MM.1S (cell line): Measurements from ENCODE around the gene SSU72.

Experiments used
- DNase-seq: peaks from one replicate; pipeline ENCODE4 v3.0.0-alpha.2; 2015
- H2AFZ ChIP-seq: fragments of 300-600 bp; sonication (generic); 2 replicates; pipeline ENCODE4 v1.6.0; 2016; ENCODE audit warnings: antibody characterized with exemption, low read length
- H3F3A ChIP-seq: fragments of 300-600 bp; sonication (generic); 2 replicates; pipeline ENCODE4 v1.6.1; 2016; ENCODE audit warnings: mild to moderate bottlenecking, antibody characterized with exemption, low read length, moderate library complexity, mixed read lengths; ENCODE audit not compliant: insufficient read depth
- H3K27ac ChIP-seq: fragments of 300-600 bp; sonication (generic); 2 replicates; pipeline ENCODE4 v1.5.1; 2016; ENCODE audit warnings: mild to moderate bottlenecking, low read length
- H3K27me3 ChIP-seq: fragments of 300-600 bp; sonication (generic); replicated peaks from 2 replicates; pipeline ENCODE4 v1.6.0; 2016; ENCODE audit warnings: low read length; ENCODE audit not compliant: insufficient read depth
- H3K36me3 ChIP-seq: fragments of 300-600 bp; sonication (generic); replicated peaks from 2 replicates; pipeline ENCODE4 v1.6.1; 2016; ENCODE audit warnings: mild to moderate bottlenecking, low read length, mixed read lengths; ENCODE audit not compliant: insufficient read depth
- H3K4me1 ChIP-seq: fragments of 300-600 bp; sonication (generic); 2 replicates; pipeline ENCODE4 v1.6.1; 2016; ENCODE audit warnings: low read length, mixed read lengths
- H3K4me2 ChIP-seq: fragments of 300-600 bp; sonication (generic); 2 replicates; pipeline ENCODE4 v1.6.0; 2016; ENCODE audit warnings: low read depth, low read length
- H3K4me3 ChIP-seq: fragments of 300-600 bp; sonication (generic); 2 replicates; pipeline ENCODE4 v1.5.1; 2016; ENCODE audit warnings: low read length, mixed read lengths
- H3K79me2 ChIP-seq: fragments of 300-600 bp; sonication (generic); 2 replicates; pipeline ENCODE4 v1.6.1; 2016; ENCODE audit warnings: mixed run types, low read length, mixed read lengths
- H3K9ac ChIP-seq: fragments of 300-600 bp; sonication (generic); 2 replicates; pipeline ENCODE4 v1.6.1; 2016; ENCODE audit warnings: low read length, mixed read lengths
- H3K9me2 ChIP-seq: fragments of 300-600 bp; sonication (generic); replicated peaks from 2 replicates; pipeline ENCODE4 v1.6.1; 2016; ENCODE audit warnings: mild to moderate bottlenecking, low read length, mixed read lengths; ENCODE audit not compliant: insufficient read depth
- H3K9me3 ChIP-seq: fragments of 300-600 bp; sonication (generic); replicated peaks from 2 replicates; pipeline ENCODE4 v1.6.1; 2016; ENCODE audit warnings: mild to moderate bottlenecking, low read length, mixed read lengths; ENCODE audit not compliant: insufficient read depth
- H4K20me1 ChIP-seq: fragments of 300-600 bp; sonication (generic); 2 replicates; pipeline ENCODE4 v1.6.1; 2016; ENCODE audit warnings: mild to moderate bottlenecking, low read length, moderate library complexity, mixed read lengths; ENCODE audit not compliant: insufficient read depth
- EZH2 ChIP-seq: fragments of 300-600 bp; sonication (generic); optimal IDR thresholded peaks from 2 replicates; pipeline ENCODE3; 2017; ENCODE audit warnings: low read depth, mild to moderate bottlenecking, antibody characterized with exemption, low read length, mixed read lengths
- EZH2phosphoT487 ChIP-seq: fragments of 300-600 bp; sonication (generic); IDR thresholded peaks from 2 replicates; pipeline ENCODE4 v1.6.1; 2018; ENCODE audit warnings: antibody characterized with exemption, low read length
- TF ChIP-seq, protein P1 (sequence below): fragments of 300-600 bp; sonication (generic); IDR thresholded peaks from 2 replicates; pipeline ENCODE4 v1.5.1; 2016; ENCODE audit warnings: antibody characterized with exemption, low read length, mixed read lengths

Gene SSU72

DNA sequence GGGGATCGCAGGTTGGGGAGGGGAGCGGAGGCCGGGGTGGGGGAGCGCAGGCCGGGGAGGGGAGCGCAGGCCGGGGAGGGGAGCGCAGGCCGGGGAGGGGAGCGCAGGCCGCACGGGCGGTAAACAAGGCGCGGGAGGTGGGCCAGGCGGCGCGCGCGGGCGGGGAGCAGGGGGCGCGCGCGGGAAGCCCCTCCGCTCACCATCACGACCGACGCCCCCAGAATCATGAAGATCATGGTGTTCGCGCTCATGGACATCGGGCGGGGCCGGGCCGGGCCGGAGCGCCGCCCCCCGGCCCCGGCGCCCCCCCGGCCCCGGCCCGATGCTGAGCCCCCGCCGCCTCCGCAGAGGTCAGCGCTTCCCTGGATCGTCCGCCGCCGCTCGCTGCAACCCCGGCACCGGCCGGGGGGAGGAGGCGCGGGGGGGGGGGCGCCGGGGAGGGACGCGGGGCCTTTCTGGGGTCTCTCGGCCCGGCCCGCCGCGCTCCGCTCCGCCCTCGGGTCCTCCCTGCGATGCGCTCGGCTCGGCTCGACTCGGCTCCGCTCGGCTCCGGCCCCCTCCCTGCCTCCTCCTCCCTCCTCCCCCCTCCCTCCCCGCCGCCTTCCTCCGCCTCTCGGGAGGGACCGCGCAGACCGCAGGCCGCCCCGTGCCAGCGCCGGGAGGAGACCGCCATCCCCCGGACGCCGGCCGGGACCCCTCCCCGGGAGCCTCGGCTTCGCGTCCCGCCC, 34.4 kb downstream of the SSU72 start, which contains the start of gene TMEM240:
TSS of gene TMEM240 (minus strand) at position 535 of the 728 bp plus-strand sequence. CDS start at position 257, 278 bp downstream.
- Histone ChIP-seq H3K36me3 (no peaks in the 10 kb centered on the region), H3K9ac (no peak within 1 kb of the TSS)
- no peak for DNase-seq

GRCh38 chr1:1539310-1540089, 35.2 kb downstream of the SSU72 start:
- Histone ChIP-seq H3K4me1 (no peaks in the 10 kb centered on the region), H3K36me3 (no peaks in the 10 kb centered on the region)
- TF ChIP-seq EZH2 (no peak), EZH2phosphoT487 (no peak)
- TF ChIP-seq, protein P1, sequence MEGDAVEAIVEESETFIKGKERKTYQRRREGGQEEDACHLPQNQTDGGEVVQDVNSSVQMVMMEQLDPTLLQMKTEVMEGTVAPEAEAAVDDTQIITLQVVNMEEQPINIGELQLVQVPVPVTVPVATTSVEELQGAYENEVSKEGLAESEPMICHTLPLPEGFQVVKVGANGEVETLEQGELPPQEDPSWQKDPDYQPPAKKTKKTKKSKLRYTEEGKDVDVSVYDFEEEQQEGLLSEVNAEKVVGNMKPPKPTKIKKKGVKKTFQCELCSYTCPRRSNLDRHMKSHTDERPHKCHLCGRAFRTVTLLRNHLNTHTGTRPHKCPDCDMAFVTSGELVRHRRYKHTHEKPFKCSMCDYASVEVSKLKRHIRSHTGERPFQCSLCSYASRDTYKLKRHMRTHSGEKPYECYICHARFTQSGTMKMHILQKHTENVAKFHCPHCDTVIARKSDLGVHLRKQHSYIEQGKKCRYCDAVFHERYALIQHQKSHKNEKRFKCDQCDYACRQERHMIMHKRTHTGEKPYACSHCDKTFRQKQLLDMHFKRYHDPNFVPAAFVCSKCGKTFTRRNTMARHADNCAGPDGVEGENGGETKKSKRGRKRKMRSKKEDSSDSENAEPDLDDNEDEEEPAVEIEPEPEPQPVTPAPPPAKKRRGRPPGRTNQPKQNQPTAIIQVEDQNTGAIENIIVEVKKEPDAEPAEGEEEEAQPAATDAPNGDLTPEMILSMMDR: no peak

More for the DNA sequence above, 34.4 kb downstream of the SSU72 start, which contains the start of gene TMEM240:
- no peak within 1 kb of the TSS for H3K4me2 ChIP-seq
- H3K9me2 ChIP-seq: no peaks in the 10 kb centered on the region
- no peaks in the 10 kb centered on the region for H4K20me1 ChIP-seq
- no peaks in the 10 kb centered on the region for H3F3A ChIP-seq
- no peak within 1 kb of the TSS for H2AFZ ChIP-seq
- H3K27me3 ChIP-seq: no peaks in the 10 kb centered on the region
- no peak within 1 kb of the TSS for H3K27ac ChIP-seq
- H3K9me3 ChIP-seq: no peaks in the 10 kb centered on the region
- no peaks in the 10 kb centered on the region for H3K79me2 ChIP-seq
- no peaks in the 10 kb centered on the region for H3K4me1 ChIP-seq
- TF ChIP-seq EZH2 (no peak), EZH2phosphoT487 (no peak)
- TF ChIP-seq, protein P1: no peak
- H3K4me3 ChIP-seq: no peak within 1 kb of the TSS

DNA sequence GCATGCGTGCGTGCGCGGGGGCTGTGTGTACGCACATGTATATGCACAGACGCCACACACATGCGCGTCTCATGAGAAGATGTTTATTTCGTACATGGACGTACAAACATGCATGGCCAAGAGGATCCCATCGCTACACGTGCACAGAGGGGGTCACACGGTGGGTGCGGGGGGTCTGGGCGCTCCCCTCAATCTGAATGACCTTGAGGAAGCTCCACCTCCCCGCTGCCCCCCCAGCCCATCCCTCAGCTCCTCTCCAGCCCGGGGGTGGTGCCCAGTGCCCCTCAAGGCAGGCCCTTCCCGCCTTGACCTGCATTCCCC, 35.7 kb downstream of the SSU72 start:
- Histone ChIP-seq H3F3A (no peaks in the 10 kb centered on the region), H2AFZ (no peak overlapping the region), H3K36me3 (no peaks in the 10 kb centered on the region), H3K27ac (no peak overlapping the region), H4K20me1 (no peaks in the 10 kb centered on the region), H3K9ac (no peak overlapping the region), H3K4me3 (no peak overlapping the region), H3K27me3 (no peaks in the 10 kb centered on the region), H3K4me2 (no peak overlapping the region), H3K9me2 (no peaks in the 10 kb centered on the region), H3K9me3 (no peaks in the 10 kb centered on the region), H3K79me2 (no peaks in the 10 kb centered on the region), H3K4me1 (no peaks in the 10 kb centered on the region)
- TF ChIP-seq EZH2: no peak
- no peak for TF ChIP-seq EZH2phosphoT487
- TF ChIP-seq, protein P1: no peak
- no peak for DNase-seq

More at GRCh38 chr1:1539310-1540089, 35.2 kb downstream of the SSU72 start:
- Histone ChIP-seq H3K79me2 (no peaks in the 10 kb centered on the region), H2AFZ (no peak overlapping the region), H3K9me3 (no peaks in the 10 kb centered on the region), H3K9me2 (no peaks in the 10 kb centered on the region), H3K4me3 (no peak overlapping the region), H3K4me2 (no peak overlapping the region), H3K27ac (no peak overlapping the region), H3F3A (no peaks in the 10 kb centered on the region), H3K9ac (no peak overlapping the region), H3K27me3 (no peaks in the 10 kb centered on the region), H4K20me1 (no peaks in the 10 kb centered on the region)
- no peak for DNase-seq
